T-cell (primary cell): ENCODE measurements around the gene KYAT1. TPM values are rescaled to one million over a fixed set of nuclear protein-coding genes. Genes with fewer than 3 reads are reported as not detected.
"Not testable (repeated sequence)": the region's sequence is repeated elsewhere in the genome, so short reads cannot be mapped to it uniquely, and the experiment has no call there.

Experiments used
- ATAC-seq, 4 experiments: fragments of 200-7000 bp in 3 of 4; fragments of 150-1000 bp in 1 of 4; cut with Tn5 transposase; replicated peaks in 1 of 4; 1 replicate in 3 of 4; 2 replicates in 1 of 4; pipeline ENCODE4 v1.10.0; 2021; ENCODE audit warnings: moderate library complexity in 3 of 4, mild to moderate bottlenecking in 2 of 4, moderate number of reproducible peaks in 1 of 4
- CTCF ChIA-PET, 2 donors: fragments of 300-600 bp; sonication (Branson Sonifier 250); formaldehyde crosslinking; loops; one replicate each; lab custom pipeline; 2022; ENCODE audit warnings: antibody characterized with exemption in 2 of 2; lab: Charles Lee
- POLR2A ChIA-PET, 2 donors: fragments of 300-600 bp; sonication (Branson Sonifier 250); formaldehyde crosslinking; loops; one replicate each; lab custom pipeline; 2022; ENCODE audit warnings: antibody characterized with exemption in 2 of 2; lab: Charles Lee
- DNase-seq, 35 experiments: peaks; one replicate each; pipeline versions ENCODE4 v3.0.0 to v3.0.0-alpha.2; 2013 to 2023
- H3K27ac ChIP-seq: one replicate; pipeline ENCODE4 v1.5.1; 2013; ENCODE audit warnings: low read length
- H3K27me3 ChIP-seq, 2 experiments: replicated peaks in 1 of 2; 1 replicate in 1 of 2; 2 replicates in 1 of 2; pipeline versions ENCODE4 v1.6.1 to v1.7.0; 2013; ENCODE audit warnings: low read length in 1 of 2, mixed read lengths in 1 of 2; ENCODE audit not compliant: control insufficient read depth in 2 of 2, insufficient read depth in 2 of 2; ENCODE audit errors: extremely low read depth in 1 of 2
- H3K36me3 ChIP-seq, 2 donors: 1 replicate in 1 of 2; 2 replicates in 1 of 2; pipeline versions ENCODE4 v1.6.1 to v1.7.0; 2013; ENCODE audit warnings: low read length in 1 of 2; ENCODE audit not compliant: control insufficient read depth in 2 of 2, insufficient read depth in 1 of 2; ENCODE audit errors: extremely low read depth in 1 of 2
- H3K4me1 ChIP-seq, 2 experiments: 1 replicate in 1 of 2; 2 replicates in 1 of 2; pipeline versions ENCODE4 v1.6.1 to v1.7.0; 2013; ENCODE audit warnings: low read length in 2 of 2, mixed read lengths in 1 of 2; ENCODE audit not compliant: insufficient read depth in 2 of 2, control insufficient read depth in 1 of 2; ENCODE audit errors: extremely low read depth in 1 of 2
- H3K4me3 ChIP-seq, 2 donors: 1 replicate in 1 of 2; 2 replicates in 1 of 2; pipeline versions ENCODE4 v1.5.1 to v1.7.0; 2013; ENCODE audit warnings: mild to moderate bottlenecking in 2 of 2, low read length in 1 of 2, moderate library complexity in 1 of 2; ENCODE audit not compliant: control insufficient read depth in 1 of 2; ENCODE audit errors: extremely low read depth in 1 of 2
- H3K9me3 ChIP-seq: 2 replicates; pipeline ENCODE4 v1.7.0; 2013
- H3K27ac Mint-ChIP-seq, 2 donors: one replicate each; pipeline ENCODE4 v1.8.0; 2020 to 2021; ENCODE audit warnings: mild to moderate bottlenecking in 2 of 2, mixed read lengths in 2 of 2
- H3K27me3 Mint-ChIP-seq, 2 donors: one replicate each; pipeline ENCODE4 v1.8.0; 2021 to 2022; ENCODE audit warnings: mixed read lengths in 2 of 2
- H3K36me3 Mint-ChIP-seq: one replicate; pipeline ENCODE4 v1.8.0; 2021; ENCODE audit warnings: mixed read lengths
- H3K4me1 Mint-ChIP-seq, 3 donors: one replicate each; pipeline ENCODE4 v1.8.0; 2020 to 2022; ENCODE audit warnings: mixed read lengths in 3 of 3, mild to moderate bottlenecking in 1 of 3
- H3K4me3 Mint-ChIP-seq, 3 donors: one replicate each; pipeline ENCODE4 v1.8.0; 2020 to 2022; ENCODE audit warnings: mild to moderate bottlenecking in 3 of 3, mixed read lengths in 3 of 3, moderate library complexity in 3 of 3
- H3K9me3 Mint-ChIP-seq, 3 donors: one replicate each; pipeline ENCODE4 v1.8.0; 2020 to 2022; ENCODE audit warnings: mixed read lengths in 3 of 3
- WGBS: methylation state at CpG from one replicate; pipeline ENCODE4 v1.1.5; 2013; ENCODE audit warnings: missing lambda C conversion rate; ENCODE audit not compliant: insufficient coverage; 5-methylcytosine and 5-hydroxymethylcytosine counted together
- total RNA-seq, 35 experiments: library from RNA in 6 of 35; stranded (reverse) in 6 of 35; fragments of 120-200 nt in 1 of 35; gene quantifications; one replicate each; pipeline versions ENCODE4 v1.2.1 to v1.2.4 and lab custom pipeline; 2013 to 2026

Gene KYAT1
- total RNA-seq, 5 donors from 2014 or later (not counting 1 experiment from before 2014, with no cell fraction given): 9.7 to 15.6 (median 11.7) TPM

DNA sequence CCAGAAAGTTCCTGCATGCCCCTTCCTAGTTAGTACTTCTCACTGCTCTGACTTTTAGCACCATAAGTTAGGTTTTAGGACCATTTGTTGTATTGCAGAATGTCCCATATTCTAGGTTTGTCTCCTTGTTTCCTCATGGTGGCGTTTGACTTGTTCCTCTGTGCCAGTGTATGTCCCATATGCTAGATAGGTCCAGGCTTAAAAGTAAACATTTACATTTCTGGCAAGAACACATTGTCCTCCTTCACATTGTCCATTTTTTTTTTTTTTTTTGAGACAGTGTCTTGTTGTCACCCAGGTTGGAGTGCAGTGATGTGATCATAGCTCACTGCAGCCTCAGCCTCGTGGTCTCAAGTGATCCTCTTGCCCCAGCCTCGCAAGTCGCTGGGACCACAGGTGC lies 79.3 kb downstream of the KYAT1 start:
- no peak for DNase-seq
- H3K27me3 ChIP-seq: no peaks in the 10 kb centered on the region
- peaks cover 42% of the 10 kb centered on the region for H3K36me3 Mint-ChIP-seq
- no peaks in the 10 kb centered on the region for H3K4me1 ChIP-seq
- H3K9me3 Mint-ChIP-seq: no peaks in the 10 kb centered on the region
- H3K27me3 Mint-ChIP-seq: no peaks in the 10 kb centered on the region
- no peak overlapping the region for H3K4me3 Mint-ChIP-seq
- no peaks in the 10 kb centered on the region for H3K4me1 Mint-ChIP-seq
- H3K27ac Mint-ChIP-seq: no peak overlapping the region
- no peak overlapping the region for H3K27ac ChIP-seq
- ChIA-PET POLR2A (no interaction called here), CTCF (no interaction called here)
- H3K36me3 ChIP-seq: peaks cover 21 to 69% of the 10 kb centered on the region in 2 donors
- WGBS: 96% methylated on average over 4 of the region's 4 CpGs
- H3K4me3 ChIP-seq: no peak overlapping the region
- ATAC-seq: no peak
- H3K9me3 ChIP-seq: no peaks in the 10 kb centered on the region

DNA sequence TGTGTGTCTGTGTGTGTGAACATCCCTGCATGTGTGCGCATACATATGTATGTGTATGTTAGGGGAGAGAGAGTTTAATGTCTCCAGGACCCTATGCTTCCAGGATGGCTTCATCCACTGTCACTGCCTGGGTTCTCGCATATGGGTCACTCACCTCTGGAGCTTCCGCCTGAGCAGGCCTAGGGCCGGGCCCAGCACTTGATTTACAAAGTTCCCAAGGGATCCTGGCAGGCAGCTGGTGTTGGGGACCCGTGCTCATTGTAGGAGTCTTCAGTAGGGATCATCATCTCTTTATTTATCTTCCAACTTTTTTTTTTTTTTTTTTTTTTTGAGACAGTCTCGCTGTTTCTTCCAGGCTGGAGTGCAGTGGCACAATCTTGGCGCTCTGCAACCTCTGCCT lies 81.7 kb downstream of the KYAT1 start:
- ChIA-PET POLR2A (interaction anchor here in 1 of 2 donors (0.8 kb wide), 1 partner anchor 11 kb away, joined by 7 read pairs; no protein-coding TSS in a partner anchor), CTCF (no interaction called here)
- Histone ChIP-seq H3K36me3 (peaks cover 20 to 65% of the 10 kb centered on the region in 2 donors), H3K27ac (no peak overlapping the region), H3K4me1 (no peaks in the 10 kb centered on the region), H3K9me3 (no peaks in the 10 kb centered on the region), H3K27me3 (no peaks in the 10 kb centered on the region), H3K4me3 (no peak overlapping the region)
- H3K9me3 Mint-ChIP-seq: no peaks in the 10 kb centered on the region
- ATAC-seq (no peak), DNase-seq (no peak)
- H3K27ac Mint-ChIP-seq: no peak overlapping the region
- 100% methylated on average over 3 of the region's 7 CpGs for WGBS
- H3K27me3 Mint-ChIP-seq: no peaks in the 10 kb centered on the region
- no peaks in the 10 kb centered on the region for H3K4me1 Mint-ChIP-seq
- no peak overlapping the region for H3K4me3 Mint-ChIP-seq
- peaks cover 41% of the 10 kb centered on the region for H3K36me3 Mint-ChIP-seq

DNA sequence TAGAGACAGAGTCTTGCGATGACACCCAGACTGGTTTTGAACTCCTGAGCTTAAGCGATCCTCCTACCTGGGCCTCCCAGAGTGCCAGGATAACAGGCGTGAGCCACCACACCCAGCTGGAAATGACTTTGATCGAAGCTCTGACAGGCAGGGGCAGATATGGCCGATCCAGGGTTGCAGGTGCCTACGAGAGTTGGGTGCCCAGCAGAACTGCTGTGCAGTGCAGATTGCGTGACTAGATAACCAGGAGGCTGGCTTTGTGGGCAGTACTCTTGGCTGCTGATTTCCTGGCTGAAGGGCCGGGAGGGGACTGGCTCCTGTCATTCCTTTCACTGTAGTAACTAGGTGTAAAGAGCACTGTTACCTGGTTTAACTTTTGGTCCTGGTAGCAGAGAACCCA lies 82.9 kb downstream of the KYAT1 start:
- Histone ChIP-seq H3K27ac (no peak overlapping the region), H3K36me3 (peaks cover 19 to 64% of the 10 kb centered on the region in 2 donors), H3K4me1 (no peaks in the 10 kb centered on the region), H3K9me3 (no peaks in the 10 kb centered on the region), H3K4me3 (no peak overlapping the region), H3K27me3 (no peaks in the 10 kb centered on the region)
- ChIA-PET CTCF (interaction anchor here in 1 of 2 donors (0.6 kb wide), 1 partner anchor 20 kb away, joined by 3 read pairs; the partner anchor contains the start of gene ENDOG), POLR2A (no interaction called here)
- WGBS: 85% methylated on average over 7 of the region's 8 CpGs
- Mint-ChIP-seq H3K4me3 (no peak overlapping the region), H3K27ac (no peak overlapping the region), H3K27me3 (no peaks in the 10 kb centered on the region), H3K4me1 (peaks cover 0 to 2% (median under 1%) of the 10 kb centered on the region in 3 donors), H3K36me3 (peaks cover 43% of the 10 kb centered on the region), H3K9me3 (no peaks in the 10 kb centered on the region)
- ATAC-seq (no peak), DNase-seq (no peak)

DNA sequence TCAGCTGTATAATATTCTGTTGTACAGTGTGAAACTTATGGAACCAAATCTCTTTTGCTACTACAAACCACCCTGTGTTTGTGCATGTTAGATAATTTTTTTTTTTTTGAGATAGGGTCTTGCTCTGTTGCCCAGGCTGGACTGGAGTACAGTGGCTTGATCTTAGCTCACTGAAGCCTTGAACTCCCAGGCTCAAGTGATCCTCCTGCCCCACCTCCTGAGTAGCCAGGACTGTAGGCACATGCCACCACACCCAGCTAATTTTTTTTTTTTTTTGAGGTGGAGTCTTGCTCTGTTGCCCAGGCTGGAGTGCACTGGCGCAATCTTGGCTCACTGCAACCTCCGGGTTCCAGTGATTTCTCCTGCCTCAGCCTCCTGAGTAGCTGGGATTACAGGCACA lies 86.8 kb downstream of the KYAT1 start:
- WGBS: no CpG with 5 or more reads among the region's 2 CpGs
- H3K4me3 ChIP-seq, H3K4me1 ChIP-seq, H3K9me3 ChIP-seq, POLR2A ChIA-PET, ATAC-seq, DNase-seq, H3K27ac ChIP-seq, H3K27me3 ChIP-seq, CTCF ChIA-PET, H3K27me3 Mint-ChIP-seq, H3K27ac Mint-ChIP-seq, H3K9me3 Mint-ChIP-seq, H3K4me3 Mint-ChIP-seq: not testable (repeated sequence)
- H3K36me3 ChIP-seq: peaks cover 42 to 75% of the 10 kb centered on the region in 2 donors
- Mint-ChIP-seq H3K4me1 (peaks cover 0 to 14% (median 2%) of the 10 kb centered on the region in 3 donors), H3K36me3 (peaks cover 40% of the 10 kb centered on the region)

DNA sequence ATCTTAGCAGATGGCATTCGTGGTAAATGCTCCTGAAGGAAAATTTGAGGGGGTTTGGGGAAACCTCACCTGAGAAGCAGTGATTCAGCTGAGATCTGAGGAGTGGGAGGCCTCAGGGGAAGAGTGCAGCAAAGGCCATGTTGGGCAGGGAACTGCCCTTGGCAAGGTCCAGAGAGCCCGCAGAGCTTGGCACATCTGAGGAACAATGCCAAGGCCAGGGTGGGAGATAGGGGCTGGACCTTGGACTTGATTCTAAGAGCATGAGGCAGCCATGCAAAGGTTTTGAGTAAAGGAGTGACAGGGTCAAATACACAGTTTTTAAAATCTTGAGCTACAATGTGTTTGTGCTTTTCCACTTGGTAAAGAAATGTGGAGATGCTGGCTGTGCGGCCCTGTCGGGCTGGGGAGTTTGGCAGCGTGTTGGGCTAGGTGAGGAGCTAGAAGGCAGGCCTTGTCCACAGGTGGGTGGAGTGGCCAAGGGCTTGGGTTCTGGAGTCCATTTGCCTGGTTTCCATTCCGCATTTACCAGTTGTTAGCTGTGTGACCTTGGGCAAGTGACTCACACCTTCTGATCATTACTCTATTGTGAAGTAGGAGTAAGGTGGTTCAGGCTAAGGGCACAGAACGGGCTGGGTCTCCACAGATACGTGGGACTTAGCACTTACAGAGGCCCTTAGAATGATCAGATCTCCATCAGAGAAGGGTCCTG lies 88.6 kb downstream of the KYAT1 start:
- no peaks in the 10 kb centered on the region for H3K9me3 Mint-ChIP-seq
- peaks cover 12 to 27% (median 14%) of the 10 kb centered on the region in 3 donors for H3K4me1 Mint-ChIP-seq
- peaks cover 3 to 5% of the 10 kb centered on the region in 2 experiments for H3K4me1 ChIP-seq
- no peaks in the 10 kb centered on the region for H3K9me3 ChIP-seq
- no peak overlapping the region for H3K27ac ChIP-seq
- no peaks in the 10 kb centered on the region for H3K27me3 Mint-ChIP-seq
- 90% methylated on average over 6 of the region's 8 CpGs for WGBS
- POLR2A ChIA-PET: interaction anchor here in 1 of 2 donors (0.6 kb wide), 1 partner anchor 22 kb away, joined by 5 read pairs; no protein-coding TSS in a partner anchor
- CTCF ChIA-PET: no interaction called here
- H3K27me3 ChIP-seq: no peaks in the 10 kb centered on the region
- ATAC-seq (no peak), DNase-seq (no peak)
- no peak overlapping the region for H3K27ac Mint-ChIP-seq
- peaks cover 32 to 67% of the 10 kb centered on the region in 2 donors for H3K36me3 ChIP-seq
- H3K4me3 Mint-ChIP-seq: no peak overlapping the region
- H3K36me3 Mint-ChIP-seq: peaks cover 35% of the 10 kb centered on the region
- no peak overlapping the region for H3K4me3 ChIP-seq

DNA sequence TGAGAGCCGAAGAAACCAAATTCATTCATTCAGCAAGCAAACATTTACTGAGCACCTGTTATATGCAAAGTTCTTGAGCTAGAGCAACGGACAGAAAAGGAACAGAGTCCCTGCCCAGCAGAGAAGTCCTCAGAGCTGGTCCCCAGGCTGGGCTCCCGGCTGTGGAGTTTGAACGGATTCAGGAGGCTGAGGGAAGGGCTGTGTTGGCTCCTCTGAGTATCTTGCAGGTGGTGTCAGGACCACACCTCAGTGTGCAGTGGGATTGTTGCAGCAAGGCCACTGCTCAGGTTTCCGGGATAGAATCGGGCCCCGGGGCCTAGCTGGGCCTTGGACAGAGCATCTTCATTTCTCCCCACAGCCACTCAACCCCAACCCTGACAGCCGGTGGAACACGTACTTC lies 89.6 kb downstream of the KYAT1 start:
- ATAC-seq: no peak
- Histone ChIP-seq H3K4me1 (peaks cover 9 to 15% of the 10 kb centered on the region in 2 experiments), H3K27me3 (no peaks in the 10 kb centered on the region), H3K36me3 (peaks cover 27 to 59% of the 10 kb centered on the region in 2 donors), H3K9me3 (no peaks in the 10 kb centered on the region), H3K27ac (no peak overlapping the region), H3K4me3 (no peak overlapping the region)
- 98% methylated on average over 7 of the region's 9 CpGs for WGBS
- Mint-ChIP-seq H3K27ac (no peak overlapping the region), H3K27me3 (no peaks in the 10 kb centered on the region), H3K9me3 (no peaks in the 10 kb centered on the region), H3K4me1 (peaks cover 16 to 35% (median 20%) of the 10 kb centered on the region in 3 donors), H3K4me3 (no peak overlapping the region), H3K36me3 (peaks cover 30% of the 10 kb centered on the region)
- POLR2A ChIA-PET: no interaction called here
- CTCF ChIA-PET: interaction anchor here in 1 of 2 donors (0.6 kb wide), 1 partner anchor 147 kb away, joined by 4 read pairs; no protein-coding TSS in a partner anchor
- no peak for DNase-seq
